MCF 10A (cell line): ENCODE data around the gene FNDC1. TPM values are rescaled to one million over a fixed set of nuclear protein-coding genes. Genes with fewer than 3 reads are reported as not detected.

Experiments
- BruUV-seq: library from RNA; stranded (reverse); fragments of 400-500 nt; replicated peaks from 2 replicates; lab custom pipeline; 2021; lab: Mats Ljungman, UMichigan
- CTCF ChIA-PET: fragments of 300-600 bp; sonication (Branson Sonifier 250); formaldehyde crosslinking; extraction: SDS; loops from one replicate; lab custom pipeline; 2021; ENCODE audit warnings: antibody characterized with exemption, inconsistent platforms; lab: Yijun Ruan, JAX
- POLR2A ChIA-PET: fragments of 300-600, 350-650 bp; sonication (Branson Sonifier 250); formaldehyde crosslinking; extraction: SDS; loops from one replicate; lab custom pipeline; 2020; ENCODE audit warnings: antibody characterized with exemption, inconsistent platforms; lab: Yijun Ruan, JAX
- DNase-seq: peaks from one replicate; pipeline ENCODE4 v3.0.0-alpha.2; 2018; ENCODE audit not compliant: unreplicated experiment
- H3K27ac Mint-ChIP-seq: one replicate; pipeline ENCODE4 v1.8.0; 2022; ENCODE audit warnings: mild to moderate bottlenecking, low read depth, mixed read lengths; ENCODE audit not compliant: unreplicated experiment
- H3K27me3 Mint-ChIP-seq: one replicate; pipeline ENCODE4 v1.8.0; 2022; ENCODE audit warnings: mixed read lengths; ENCODE audit not compliant: insufficient read depth, unreplicated experiment
- H3K36me3 Mint-ChIP-seq: one replicate; pipeline ENCODE4 v1.8.0; 2022; ENCODE audit warnings: mild to moderate bottlenecking, moderate library complexity, mixed read lengths; ENCODE audit not compliant: insufficient read depth, unreplicated experiment
- H3K4me1 Mint-ChIP-seq: one replicate; pipeline ENCODE4 v1.8.0; 2022; ENCODE audit warnings: mixed read lengths; ENCODE audit not compliant: insufficient read depth, unreplicated experiment
- H3K4me3 Mint-ChIP-seq: one replicate; pipeline ENCODE4 v1.8.0; 2022; ENCODE audit warnings: mild to moderate bottlenecking, moderate library complexity, mixed read lengths; ENCODE audit not compliant: unreplicated experiment
- H3K9me3 Mint-ChIP-seq: one replicate; pipeline ENCODE4 v1.8.0; 2022; ENCODE audit warnings: mixed read lengths; ENCODE audit not compliant: unreplicated experiment
- CTCF ChIP-seq: fragments of 200-600 bp; IDR thresholded peaks from one replicate; pipeline ENCODE4 v1.8.0; 2022; ENCODE audit warnings: antibody characterized with exemption, mild to moderate bottlenecking; ENCODE audit not compliant: unreplicated experiment
- intact Hi-C: fragments of 100-400 bp; cut with micrococcal nuclease; formaldehyde crosslinking; loops from 2 replicates; pipeline ENCODE4 v1.14.1; 2022
- total RNA-seq: library from RNA; stranded (reverse); gene quantifications from 2 replicates; pipeline ENCODE4 v1.2.3, GENCODE V29; 2022

The FNDC1 gene
- total RNA-seq, 1 experiment from 2014 or later: not detected

- no peak for TF ChIP-seq CTCF
- Mint-ChIP-seq H3K36me3 (no peaks in the 10 kb centered on the region), H3K4me1 (no peaks in the 10 kb centered on the region), H3K27me3 (peaks cover 14% of the 10 kb centered on the region), H3K4me3 (no peak overlapping the region), H3K9me3 (no peaks in the 10 kb centered on the region), H3K27ac (no peak overlapping the region)
- intact Hi-C loops: no loop called here
- DNase-seq: no peak
- BruUV-seq: no TSS peak
- ChIA-PET CTCF (no interaction called here), POLR2A (no interaction called here)
Observed at GRCh38 chr6:159197251-159197650, 28.1 kb downstream of the FNDC1 start.

DNA sequence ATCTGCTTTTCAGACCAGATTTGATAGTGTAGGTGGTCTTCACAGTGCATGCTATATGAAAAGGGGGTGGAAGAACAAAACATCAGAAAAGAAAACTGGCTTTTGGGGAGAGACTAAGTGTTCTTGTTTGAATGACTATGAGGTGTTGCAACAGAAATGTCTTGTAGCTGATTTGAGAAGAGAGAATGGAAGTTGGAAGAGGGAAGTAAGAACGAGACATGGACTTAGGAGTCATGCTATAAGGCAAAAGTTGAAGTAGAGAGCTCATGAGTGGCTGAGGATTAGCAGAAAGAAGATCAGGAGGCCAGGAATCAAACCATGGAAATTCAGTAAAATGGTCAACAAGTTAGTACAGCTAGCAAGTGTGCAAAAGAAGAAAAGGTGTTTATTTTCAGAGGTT is 32.1 kb downstream of the FNDC1 start:
- no peak overlapping the region for H3K4me3 Mint-ChIP-seq
- H3K9me3 Mint-ChIP-seq: no peaks in the 10 kb centered on the region
- no peak for DNase-seq
- ChIA-PET CTCF (interaction anchor here (1.0 kb wide), 2 partner anchors 26 to 67 kb away, joined by 3 to 5 read pairs; no protein-coding TSS in a partner anchor), POLR2A (no interaction called here)
- no TSS peak for BruUV-seq
- intact Hi-C loops: no loop called here
- no peak for TF ChIP-seq CTCF
- H3K36me3 Mint-ChIP-seq: no peaks in the 10 kb centered on the region
- peaks cover 6% of the 10 kb centered on the region for H3K4me1 Mint-ChIP-seq
- no peak overlapping the region for H3K27ac Mint-ChIP-seq
- H3K27me3 Mint-ChIP-seq: no peaks in the 10 kb centered on the region

DNA sequence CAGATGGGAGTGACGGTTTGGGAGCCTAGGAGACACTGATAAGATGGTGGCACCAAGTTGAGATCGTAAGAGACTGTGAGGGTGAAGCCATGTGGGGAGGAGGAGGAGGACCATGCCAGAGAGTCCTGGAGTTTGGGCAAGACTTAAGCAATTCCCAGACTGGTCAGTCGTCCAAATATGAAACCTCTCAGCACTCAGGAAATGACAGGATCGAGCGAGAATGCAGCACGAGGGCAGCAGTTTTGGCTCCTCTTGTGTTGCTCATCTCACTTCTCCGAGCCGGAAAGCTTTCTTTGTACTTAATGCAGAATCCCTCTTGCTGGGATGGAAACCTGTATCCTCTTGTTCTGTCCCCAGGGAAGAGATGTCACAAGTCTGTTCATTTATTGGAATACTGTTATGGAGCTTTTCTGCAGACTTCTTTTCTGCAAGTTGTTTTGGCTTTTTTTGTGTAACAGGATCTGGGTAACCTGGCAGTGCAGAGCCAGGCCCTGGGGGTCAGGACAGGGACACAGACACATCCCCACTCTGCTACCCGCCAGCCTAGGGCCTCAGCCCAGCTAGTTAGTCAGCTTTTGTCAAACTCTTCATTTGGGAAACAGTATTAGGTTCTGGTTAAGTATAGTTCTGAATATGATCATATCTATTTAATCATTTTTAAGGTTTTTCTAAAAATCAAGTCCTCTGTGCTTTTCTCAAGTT is 34.3 kb downstream of the FNDC1 start:
- TF ChIP-seq CTCF: no peak
- Mint-ChIP-seq H3K27me3 (no peaks in the 10 kb centered on the region), H3K9me3 (no peaks in the 10 kb centered on the region), H3K4me1 (peaks cover 6% of the 10 kb centered on the region), H3K27ac (no peak overlapping the region), H3K36me3 (no peaks in the 10 kb centered on the region), H3K4me3 (no peak overlapping the region)
- ChIA-PET CTCF (no interaction called here), POLR2A (no interaction called here)
- DNase-seq: peak; percentile 75
- intact Hi-C loops: no loop called here
- no TSS peak for BruUV-seq

GRCh38 chr6:159204605-159205004 is 35.4 kb downstream of the FNDC1 start:
- intact Hi-C loops: no loop called here
- H3K27ac Mint-ChIP-seq: no peak overlapping the region
- DNase-seq: no peak
- no peaks in the 10 kb centered on the region for H3K9me3 Mint-ChIP-seq
- H3K4me1 Mint-ChIP-seq: peaks cover 6% of the 10 kb centered on the region
- no TSS peak for BruUV-seq
- H3K27me3 Mint-ChIP-seq: no peaks in the 10 kb centered on the region
- no peak for TF ChIP-seq CTCF
- H3K36me3 Mint-ChIP-seq: no peaks in the 10 kb centered on the region
- ChIA-PET POLR2A (interaction anchor here (0.7 kb wide), 1 partner anchor 13 kb away, joined by 3 read pairs; no protein-coding TSS in a partner anchor), CTCF (interaction anchor here (0.7 kb wide), 1 partner anchor 33 kb away, joined by 3 read pairs; no protein-coding TSS in a partner anchor)
- H3K4me3 Mint-ChIP-seq: no peak overlapping the region
